ENCODE measurements around the gene SLC22A13.
"Not testable (repeated sequence)": the region's sequence is repeated elsewhere in the genome, so short reads cannot be mapped to it uniquely, and the experiment has no call there.

The SLC22A13 gene

GRCh38 chr3:38264779-38265178, 833 bp upstream of the SLC22A13 start:
- no peak for DNase-seq

GRCh38 chr3:38266810-38267209, 1.2 kb downstream of the SLC22A13 start:
- no peak for DNase-seq

GRCh38 chr3:38267662-38268061, 2.0 kb downstream of the SLC22A13 start:
- DNase-seq, result no peak

- peak; percentile 41 to 54 (median 53) for DNase-seq
Observed at GRCh38 chr3:38268087-38268486, 2.5 kb downstream of the SLC22A13 start.

- peak; percentile 54 to 63 (median 55) for DNase-seq
Observed at GRCh38 chr3:38268522-38268921, 2.9 kb downstream of the SLC22A13 start.

GRCh38 chr3:38270606-38271005, 5.0 kb downstream of the SLC22A13 start:
- DNase-seq, result no peak

- no peak for DNase-seq
Observed at GRCh38 chr3:38271553-38271952, 5.9 kb downstream of the SLC22A13 start.

GRCh38 chr3:38274864-38275649, 9.4 kb downstream of the SLC22A13 start:
- no peak for DNase-seq

- DNase-seq, result no peak
Observed at GRCh38 chr3:38275658-38276057, 10.0 kb downstream of the SLC22A13 start.

GRCh38 chr3:38276081-38276916, 10.7 kb downstream of the SLC22A13 start:
- DNase-seq, result no peak

- DNase-seq, result no peak
Observed at GRCh38 chr3:38276917-38277630, 11.5 kb downstream of the SLC22A13 start.

- DNase-seq, result no peak
Observed at GRCh38 chr3:38278841-38279240, 13.2 kb downstream of the SLC22A13 start.

GRCh38 chr3:38281895-38282686, 16.5 kb downstream of the SLC22A13 start, which contains the start of gene SLC22A14:
Gene SLC22A14, plus strand, starts transcription at chr3:38282294. Its CDS starts 23,733 bp downstream, at chr3:38306027.
- no peak for DNase-seq

GRCh38 chr3:38283810-38284755, 18.5 kb downstream of the SLC22A13 start:
- DNase-seq, result no peak

GRCh38 chr3:38284756-38285150, 19.1 kb downstream of the SLC22A13 start:
- no peak for DNase-seq

GRCh38 chr3:38289286-38290217, 23.9 kb downstream of the SLC22A13 start:
- not testable (repeated sequence) for DNase-seq

GRCh38 chr3:38297053-38297452, 31.4 kb downstream of the SLC22A13 start:
- not testable (repeated sequence) for DNase-seq

- no peak for DNase-seq
Observed at GRCh38 chr3:38297537-38297936, 31.9 kb downstream of the SLC22A13 start.

- DNase-seq, result peak in 1 of 3 donors; percentile 35
Observed at GRCh38 chr3:38297947-38298711, 32.5 kb downstream of the SLC22A13 start.
